Kidney (tissue), 14 donors: ENCODE measurements around the gene LHX1. TPM values are rescaled to one million over a fixed set of nuclear protein-coding genes. Genes with fewer than 3 reads are reported as not detected.
A peak's percentile ranks its signal among the peaks of the same experiment; 100 is the strongest.

Experiments
- DNase-seq, 5 donors: peaks; one replicate each; pipeline ENCODE4 v3.0.0-alpha.2; 2013 to 2020
- FAIRE-seq: peaks from 2 replicates; lab custom pipeline; 2012; peaks lifted over from hg19 to GRCh38; lab: Jason Lieb, UNC
- H3K27ac ChIP-seq, 2 donors: one replicate each; pipeline ENCODE4 v1.7.0; 2013; ENCODE audit warnings: low read depth in 2 of 2, low read length in 2 of 2, inconsistent platforms in 1 of 2
- H3K27me3 ChIP-seq: one replicate; pipeline ENCODE4 v1.7.1; 2013; ENCODE audit warnings: low read length, inconsistent platforms; ENCODE audit not compliant: control insufficient read depth, insufficient read depth
- H3K36me3 ChIP-seq, 3 donors: one replicate each; pipeline versions ENCODE4 v1.7.0 to v1.7.1; 2013; ENCODE audit warnings: low read length in 3 of 3, control low read depth in 1 of 3, inconsistent platforms in 1 of 3; ENCODE audit not compliant: insufficient read depth in 3 of 3, control insufficient read depth in 2 of 3
- H3K4me1 ChIP-seq, 3 donors: one replicate each; pipeline versions ENCODE4 v1.7.0 to v1.7.1; 2013; ENCODE audit warnings: low read length in 3 of 3, inconsistent platforms in 1 of 3, low read depth in 1 of 3; ENCODE audit not compliant: control insufficient read depth in 2 of 3, insufficient read depth in 2 of 3
- H3K4me3 ChIP-seq, 3 donors: one replicate each; pipeline versions ENCODE4 v1.7.0 to v1.8.1; 2013; ENCODE audit warnings: low read length in 3 of 3, control low read depth in 1 of 3, inconsistent platforms in 1 of 3
- H3K9ac ChIP-seq, 3 donors: one replicate each; pipeline versions ENCODE4 v1.7.0 to v1.7.1; 2013; ENCODE audit warnings: low read length in 3 of 3, control low read depth in 1 of 3, inconsistent platforms in 1 of 3
- H3K9me3 ChIP-seq, 3 donors: one replicate each; pipeline versions ENCODE4 v1.7.0 to v1.7.1; 2013; ENCODE audit warnings: low read length in 3 of 3, control low read depth in 1 of 3, inconsistent platforms in 1 of 3; ENCODE audit not compliant: control insufficient read depth in 2 of 3, insufficient read depth in 1 of 3
- intact Hi-C: fragments of 100-400 bp; cut with DNase I; formaldehyde crosslinking; loops from one replicate; pipeline ENCODE4 v1.11.1; 2022
- polyA plus RNA-seq: library from polyadenylated mRNA; stranded (reverse); fragments of 350-450 nt; fragmentation: Illumina TruSeq; extraction: RNeasy Lipid Tissue Mini Kit (QIAGEN cat#74804); gene quantifications from one replicate; pipeline ENCODE4 v1.2.3, GENCODE V29; 2014; ENCODE audit warnings: low read depth, low replicate concordance; ENCODE audit not compliant: insufficient read depth
- total RNA-seq: library from RNA; stranded (reverse); fragmentation: NEBNext Ultra II Directional; extraction: Animal tissue kit (Norgen Biotek cat#: 25700); gene quantifications from one replicate; pipeline ENCODE4 v1.2.1, GENCODE V29; 2021
- TF ChIP-seq, protein P1 (sequence below): IDR thresholded peaks from 3 replicates; pipeline ENCODE4 v1.5.1; 2012; ENCODE audit warnings: mild to moderate bottlenecking, moderate library complexity, borderline replicate concordance; ENCODE audit not compliant: insufficient read depth; ENCODE audit errors: extremely low read depth
- donor health status: control.
- donor health status: control.
- donor health status: control.
- donor health status: control.
- donor health status: control.
- donor health status: DM: yes; HTN: yes; CAD: no.
- donor health status: Normal renal cell carcinoma (clear cell type).

LHX1 gene
- total and polyA plus RNA-seq, 2 donors from 2014 or later, result 10.6 to 18.4 TPM

DNA sequence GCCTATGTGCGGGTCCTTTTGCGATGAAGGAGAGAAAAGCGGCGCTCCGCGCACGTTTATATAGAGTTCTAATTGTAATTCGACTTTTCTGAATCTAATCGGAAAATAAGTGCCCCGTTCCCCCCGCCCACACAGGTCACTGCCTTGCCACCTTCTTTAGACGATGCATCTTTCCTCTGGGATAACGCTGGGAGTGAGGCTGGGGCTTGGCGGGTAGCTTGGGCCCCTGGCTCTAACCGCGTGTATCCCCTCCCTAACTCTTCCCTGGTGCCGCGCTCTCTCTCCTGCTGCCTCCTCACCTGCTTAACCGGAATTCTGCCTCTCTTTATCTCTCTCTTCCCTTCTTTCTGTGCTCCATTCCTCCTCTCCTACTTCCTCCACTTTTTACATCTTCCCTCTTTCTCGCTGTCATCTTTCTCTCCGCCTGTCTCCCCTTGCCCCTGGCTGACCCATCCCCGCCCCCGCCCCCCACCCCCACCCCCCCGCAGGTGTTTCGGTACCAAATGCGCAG lies 2.6 kb downstream of the LHX1 start:
- intact Hi-C loops, result no loop called here

DNA sequence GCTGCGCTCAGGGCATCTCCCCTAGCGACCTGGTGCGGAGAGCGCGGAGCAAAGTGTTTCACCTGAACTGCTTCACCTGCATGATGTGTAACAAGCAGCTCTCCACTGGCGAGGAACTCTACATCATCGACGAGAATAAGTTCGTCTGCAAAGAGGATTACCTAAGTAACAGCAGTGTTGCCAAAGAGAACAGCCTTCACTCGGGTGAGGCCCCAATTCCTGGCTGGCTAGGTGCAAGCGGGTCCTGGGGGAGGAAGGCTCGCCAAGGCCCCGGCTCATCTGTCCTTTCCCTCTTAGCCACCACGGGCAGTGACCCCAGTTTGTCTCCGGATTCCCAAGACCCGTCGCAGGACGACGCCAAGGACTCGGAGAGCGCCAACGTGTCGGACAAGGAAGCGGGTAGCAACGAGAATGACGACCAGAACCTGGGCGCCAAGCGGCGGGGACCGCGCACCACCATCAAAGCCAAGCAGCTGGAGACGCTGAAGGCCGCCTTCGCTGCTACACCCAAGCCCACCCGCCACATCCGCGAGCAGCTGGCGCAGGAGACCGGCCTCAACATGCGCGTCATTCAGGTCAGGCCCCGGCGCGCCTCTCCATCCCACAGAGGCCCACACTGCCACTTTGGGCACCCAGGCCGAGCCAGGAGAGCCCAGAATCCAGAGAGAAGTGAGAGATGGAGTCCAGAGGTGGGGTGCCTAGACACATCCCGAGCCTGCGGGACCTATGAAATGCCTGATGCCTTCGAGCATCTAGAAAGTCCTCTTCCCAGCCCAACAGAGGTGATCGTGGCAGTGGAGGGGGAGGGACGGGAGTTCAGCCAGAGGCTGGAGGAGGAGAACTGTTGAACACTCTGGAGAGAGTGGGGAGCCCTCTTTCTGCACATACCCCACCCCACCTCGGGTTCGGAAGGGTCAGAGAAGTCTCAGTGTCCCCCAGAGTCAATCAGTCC lies 3.3 kb downstream of the LHX1 start:
- H3K4me3 ChIP-seq, result peak overlapping the region; percentile 45 to 79 (median 64)
- H3K9me3 ChIP-seq, result no peaks in the 10 kb centered on the region
- TF ChIP-seq, protein P1, sequence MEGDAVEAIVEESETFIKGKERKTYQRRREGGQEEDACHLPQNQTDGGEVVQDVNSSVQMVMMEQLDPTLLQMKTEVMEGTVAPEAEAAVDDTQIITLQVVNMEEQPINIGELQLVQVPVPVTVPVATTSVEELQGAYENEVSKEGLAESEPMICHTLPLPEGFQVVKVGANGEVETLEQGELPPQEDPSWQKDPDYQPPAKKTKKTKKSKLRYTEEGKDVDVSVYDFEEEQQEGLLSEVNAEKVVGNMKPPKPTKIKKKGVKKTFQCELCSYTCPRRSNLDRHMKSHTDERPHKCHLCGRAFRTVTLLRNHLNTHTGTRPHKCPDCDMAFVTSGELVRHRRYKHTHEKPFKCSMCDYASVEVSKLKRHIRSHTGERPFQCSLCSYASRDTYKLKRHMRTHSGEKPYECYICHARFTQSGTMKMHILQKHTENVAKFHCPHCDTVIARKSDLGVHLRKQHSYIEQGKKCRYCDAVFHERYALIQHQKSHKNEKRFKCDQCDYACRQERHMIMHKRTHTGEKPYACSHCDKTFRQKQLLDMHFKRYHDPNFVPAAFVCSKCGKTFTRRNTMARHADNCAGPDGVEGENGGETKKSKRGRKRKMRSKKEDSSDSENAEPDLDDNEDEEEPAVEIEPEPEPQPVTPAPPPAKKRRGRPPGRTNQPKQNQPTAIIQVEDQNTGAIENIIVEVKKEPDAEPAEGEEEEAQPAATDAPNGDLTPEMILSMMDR, result no peak
- H3K4me1 ChIP-seq, result peaks cover 0 to 9% (median 0%) of the 10 kb centered on the region in 3 donors
- H3K27me3 ChIP-seq, result peaks cover 41% of the 10 kb centered on the region
- DNase-seq (peak in 2 of 5 donors; percentile 32 to 49), FAIRE-seq (no peak)
- intact Hi-C loops, result no loop called here
- no peaks in the 10 kb centered on the region for H3K36me3 ChIP-seq
- H3K9ac ChIP-seq, result peak overlapping the region in 2 of 3 donors; percentile 40 to 77
- peak overlapping the region; percentile 25 to 65 for H3K27ac ChIP-seq

More for the DNA sequence above, 2.6 kb downstream of the LHX1 start:
- TF ChIP-seq, protein P1, result no peak
- Histone ChIP-seq H3K9ac (peak overlapping the region; percentile 45 to 73 (median 49)), H3K27me3 (peaks cover 42% of the 10 kb centered on the region), H3K9me3 (no peaks in the 10 kb centered on the region), H3K27ac (peak overlapping the region; percentile 32 to 86), H3K4me1 (peaks cover 0 to 9% (median 0%) of the 10 kb centered on the region in 3 donors), H3K36me3 (no peaks in the 10 kb centered on the region), H3K4me3 (peak overlapping the region; percentile 77 to 81 (median 79))
- FAIRE-seq (no peak), DNase-seq (peak in 1 of 5 donors; percentile 45)

DNA sequence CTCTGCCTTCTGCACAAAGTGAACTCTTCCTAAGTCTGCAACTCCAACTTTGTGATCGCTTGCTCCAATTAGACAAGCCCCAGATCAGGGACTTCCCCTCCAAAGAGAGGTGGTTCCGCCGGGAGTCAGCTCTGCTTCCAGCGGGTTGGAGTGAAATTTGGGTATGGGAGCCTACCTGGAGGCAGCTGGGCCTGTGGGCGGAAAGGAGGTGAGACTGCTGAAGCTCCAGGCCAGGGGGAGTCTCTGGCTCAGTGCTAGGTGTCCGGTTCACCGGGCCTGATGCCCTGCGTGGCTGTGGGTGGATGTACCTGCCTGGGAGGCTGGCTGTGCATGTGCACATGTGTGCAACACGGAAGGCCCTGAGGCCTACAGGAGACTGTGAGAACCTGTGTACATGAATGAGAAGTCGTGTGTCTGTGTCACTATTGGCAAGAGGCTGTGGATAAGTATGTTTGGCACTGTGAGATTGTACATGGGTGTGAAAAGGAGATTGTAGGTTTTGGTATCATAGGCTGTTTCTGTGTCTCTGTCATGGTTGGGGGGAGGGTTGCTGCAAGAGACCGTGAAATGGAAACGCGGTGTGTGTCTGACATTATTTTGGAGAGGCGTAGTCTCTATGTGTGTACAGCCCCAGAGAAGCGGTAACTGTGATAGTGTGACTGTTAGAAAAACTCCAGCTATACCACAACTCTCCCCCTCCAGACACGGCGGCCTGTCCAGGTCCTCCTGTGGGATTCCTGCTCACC lies 4.2 kb downstream of the LHX1 start:
- H3K9me3 ChIP-seq, result no peaks in the 10 kb centered on the region
- intact Hi-C loops, result no loop called here
- FAIRE-seq (no peak), DNase-seq (peak in 3 of 5 donors; percentile 21 to 41 (median 39))
- H3K4me3 ChIP-seq, result peak overlapping the region; percentile 45 to 79 (median 64)
- peaks cover 0 to 5% (median 0%) of the 10 kb centered on the region in 3 donors for H3K4me1 ChIP-seq
- peak overlapping the region; percentile 20 to 25 for H3K27ac ChIP-seq
- peaks cover 45% of the 10 kb centered on the region for H3K27me3 ChIP-seq
- TF ChIP-seq, protein P1, result no peak
- H3K9ac ChIP-seq, result peak overlapping the region in 2 of 3 donors; percentile 35 to 77
- H3K36me3 ChIP-seq, result no peaks in the 10 kb centered on the region
